GM20000 (cell line): Measurements from ENCODE around the gene PCDHB9.
"Not testable (repeated sequence)": the region's sequence is repeated elsewhere in the genome, so short reads cannot be mapped to it uniquely, and the experiment has no call there.

ENCODE experiments used
- DNase-seq: peaks from one replicate; pipeline ENCODE4 v3.0.0; 2012; ENCODE audit warnings: low spot score
- TF ChIP-seq, protein P1 (sequence below): IDR thresholded peaks from 2 replicates; pipeline ENCODE4 v1.5.1; 2012; ENCODE audit warnings: mild to moderate bottlenecking, control low read depth; ENCODE audit errors: extremely low read depth, missing control alignments

Gene PCDHB9

GRCh38 chr5:141186897-141187512, at the start of gene PCDHB9:
Gene PCDHB9, plus strand, starts transcription at chr5:141187161. Its CDS starts 158 bp downstream, at chr5:141187319.
- DNase-seq: no peak
- TF ChIP-seq, protein P1, sequence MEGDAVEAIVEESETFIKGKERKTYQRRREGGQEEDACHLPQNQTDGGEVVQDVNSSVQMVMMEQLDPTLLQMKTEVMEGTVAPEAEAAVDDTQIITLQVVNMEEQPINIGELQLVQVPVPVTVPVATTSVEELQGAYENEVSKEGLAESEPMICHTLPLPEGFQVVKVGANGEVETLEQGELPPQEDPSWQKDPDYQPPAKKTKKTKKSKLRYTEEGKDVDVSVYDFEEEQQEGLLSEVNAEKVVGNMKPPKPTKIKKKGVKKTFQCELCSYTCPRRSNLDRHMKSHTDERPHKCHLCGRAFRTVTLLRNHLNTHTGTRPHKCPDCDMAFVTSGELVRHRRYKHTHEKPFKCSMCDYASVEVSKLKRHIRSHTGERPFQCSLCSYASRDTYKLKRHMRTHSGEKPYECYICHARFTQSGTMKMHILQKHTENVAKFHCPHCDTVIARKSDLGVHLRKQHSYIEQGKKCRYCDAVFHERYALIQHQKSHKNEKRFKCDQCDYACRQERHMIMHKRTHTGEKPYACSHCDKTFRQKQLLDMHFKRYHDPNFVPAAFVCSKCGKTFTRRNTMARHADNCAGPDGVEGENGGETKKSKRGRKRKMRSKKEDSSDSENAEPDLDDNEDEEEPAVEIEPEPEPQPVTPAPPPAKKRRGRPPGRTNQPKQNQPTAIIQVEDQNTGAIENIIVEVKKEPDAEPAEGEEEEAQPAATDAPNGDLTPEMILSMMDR: no peak

DNA sequence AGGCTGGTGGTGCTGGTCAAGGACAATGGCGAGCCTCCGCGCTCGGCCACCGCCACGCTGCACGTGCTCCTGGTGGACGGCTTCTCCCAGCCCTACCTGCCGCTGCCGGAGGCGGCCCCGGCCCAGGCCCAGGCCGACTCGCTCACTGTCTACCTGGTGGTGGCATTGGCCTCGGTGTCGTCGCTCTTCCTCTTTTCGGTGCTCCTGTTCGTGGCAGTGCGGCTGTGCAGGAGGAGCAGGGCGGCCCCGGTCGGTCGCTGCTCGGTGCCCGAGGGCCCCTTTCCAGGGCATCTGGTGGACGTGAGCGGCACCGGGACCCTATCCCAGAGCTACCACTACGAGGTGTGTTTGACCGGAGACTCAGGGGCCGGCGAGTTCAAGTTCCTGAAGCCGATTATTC, 49.6 kb upstream of the PCDHB9 start:
- not testable (repeated sequence) for DNase-seq

GRCh38 chr5:141149812-141150211, 37.1 kb upstream of the PCDHB9 start, which contains the start of gene PCDHB6:
Gene PCDHB6, plus strand, starts transcription at chr5:141150057. Its CDS starts 201 bp downstream, at chr5:141150258.
- TF ChIP-seq, protein P1: no peak
- no peak for DNase-seq

DNA sequence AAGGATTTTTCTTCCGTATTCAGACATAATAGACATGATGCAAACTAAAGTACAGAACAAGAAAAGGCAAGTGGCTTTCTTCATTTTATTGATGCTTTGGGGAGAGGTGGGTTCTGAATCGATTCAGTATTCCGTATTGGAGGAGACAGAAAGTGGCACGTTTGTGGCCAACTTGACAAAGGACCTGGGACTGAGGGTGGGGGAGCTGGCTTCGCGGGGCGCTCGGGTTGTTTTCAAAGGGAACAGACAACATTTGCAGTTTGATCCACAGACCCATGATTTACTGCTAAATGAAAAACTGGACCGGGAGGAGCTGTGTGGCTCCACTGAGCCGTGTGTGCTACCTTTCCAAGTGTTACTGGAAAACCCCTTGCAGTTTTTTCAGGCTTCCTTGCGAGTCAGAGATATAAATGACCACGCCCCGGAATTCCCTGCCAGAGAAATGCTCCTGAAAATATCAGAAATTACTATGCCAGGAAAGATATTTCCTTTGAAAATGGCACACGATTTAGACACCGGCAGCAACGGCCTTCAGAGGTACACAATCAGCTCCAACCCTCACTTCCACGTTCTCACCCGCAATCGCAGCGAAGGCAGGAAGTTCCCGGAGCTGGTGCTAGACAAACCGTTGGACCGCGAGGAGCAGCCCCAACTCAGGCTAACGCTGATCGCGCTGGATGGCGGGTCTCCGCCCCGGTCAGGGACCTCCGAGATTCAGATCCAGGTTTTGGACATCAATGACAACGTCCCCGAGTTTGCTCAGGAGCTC, 36.6 kb upstream of the PCDHB9 start:
- DNase-seq: no peak
- TF ChIP-seq, protein P1: no peak

DNA sequence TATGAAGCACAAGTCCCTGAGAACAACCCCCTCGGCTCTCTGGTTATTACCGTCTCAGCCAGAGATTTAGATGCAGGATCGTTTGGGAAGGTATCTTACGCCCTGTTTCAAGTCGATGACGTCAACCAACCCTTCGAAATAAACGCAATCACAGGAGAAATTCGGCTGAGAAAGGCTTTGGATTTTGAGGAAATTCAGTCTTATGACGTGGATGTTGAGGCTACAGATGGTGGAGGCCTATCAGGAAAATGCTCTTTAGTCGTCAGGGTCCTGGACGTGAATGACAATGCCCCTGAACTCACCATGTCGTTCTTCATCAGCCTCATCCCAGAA, 36.0 kb upstream of the PCDHB9 start:
- TF ChIP-seq, protein P1: no peak
- DNase-seq: no peak

DNA sequence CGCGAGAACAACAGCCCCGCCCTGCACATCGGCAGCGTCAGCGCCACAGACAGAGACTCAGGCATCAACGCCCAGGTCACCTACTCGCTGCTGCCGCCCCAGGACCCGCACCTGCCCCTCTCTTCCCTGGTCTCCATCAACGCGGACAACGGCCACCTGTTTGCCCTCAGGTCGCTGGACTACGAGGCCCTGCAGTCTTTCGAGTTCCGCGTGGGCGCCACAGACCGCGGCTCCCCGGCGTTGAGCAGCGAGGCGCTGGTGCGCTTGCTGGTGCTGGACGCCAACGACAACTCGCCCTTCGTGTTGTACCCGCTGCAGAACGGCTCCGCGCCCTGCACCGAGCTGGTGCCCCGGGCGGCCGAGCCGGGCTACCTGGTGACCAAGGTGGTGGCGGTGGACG, 35.3 kb upstream of the PCDHB9 start:
- DNase-seq: not testable (repeated sequence)

- DNase-seq: not testable (repeated sequence)
Measured at GRCh38 chr5:141152096-141152495, 34.9 kb upstream of the PCDHB9 start.

DNA sequence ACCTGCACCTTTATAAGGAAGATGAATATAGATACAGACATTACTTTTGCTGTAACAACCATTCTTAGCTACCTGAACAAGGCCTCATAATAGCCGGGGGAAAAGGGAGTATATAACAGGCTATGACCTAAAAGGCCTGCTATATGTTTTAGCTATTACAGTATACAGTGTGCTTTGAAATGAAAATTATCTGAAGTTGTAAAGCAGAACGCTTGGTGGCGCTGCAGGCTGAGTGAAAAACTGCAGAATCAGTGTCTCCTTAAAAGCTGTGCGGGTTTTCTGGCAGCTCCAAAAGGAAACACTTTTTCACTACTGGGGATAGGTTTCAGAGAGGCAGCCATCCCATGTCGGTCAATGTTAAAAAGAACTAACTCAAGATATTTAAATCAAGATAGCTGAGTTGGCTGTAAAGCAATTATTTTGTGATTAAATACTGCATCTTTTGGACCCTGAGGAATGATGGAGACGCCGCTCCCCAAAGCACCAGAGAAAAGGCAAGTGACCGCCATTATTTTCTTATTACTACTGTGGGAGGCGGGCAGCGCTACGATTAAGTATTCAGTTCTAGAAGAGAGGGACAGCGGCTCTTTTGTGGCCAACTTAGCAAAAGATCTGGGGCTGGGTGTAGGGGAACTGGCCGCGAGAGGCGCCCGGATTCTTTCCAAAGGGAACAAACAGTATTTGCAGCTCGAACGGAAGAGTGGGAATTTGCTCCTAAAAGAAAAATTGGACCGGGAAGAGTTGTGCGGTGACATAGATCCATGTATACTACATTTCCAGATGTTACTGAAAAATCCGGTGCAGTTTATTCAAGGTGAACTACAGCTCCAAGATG, 31.2 kb upstream of the PCDHB9 start:
- no peak for DNase-seq

GRCh38 chr5:141157356-141157755, 29.6 kb upstream of the PCDHB9 start:
- not testable (repeated sequence) for DNase-seq

More for the DNA sequence above, 31.2 kb upstream of the PCDHB9 start:
- TF ChIP-seq, protein P1: no peak

DNA sequence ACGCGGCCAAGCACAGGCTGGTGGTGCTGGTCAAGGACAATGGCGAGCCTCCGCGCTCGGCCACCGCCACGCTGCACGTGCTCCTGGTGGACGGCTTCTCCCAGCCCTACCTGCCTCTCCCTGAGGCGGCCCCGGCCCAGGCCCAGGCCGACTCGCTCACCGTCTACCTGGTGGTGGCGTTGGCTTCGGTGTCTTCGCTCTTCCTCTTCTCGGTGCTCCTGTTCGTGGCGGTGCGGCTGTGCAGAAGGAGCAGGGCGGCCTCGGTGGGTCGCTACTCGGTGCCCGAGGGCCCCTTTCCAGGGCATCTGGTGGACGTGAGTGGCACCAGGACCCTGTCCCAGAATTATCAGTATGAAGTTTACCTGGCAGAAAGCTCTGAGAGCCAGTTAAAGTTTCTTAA, 29.1 kb upstream of the PCDHB9 start:
- DNase-seq: not testable (repeated sequence)
